RWPE1 (cell line): ENCODE measurements around the gene ITIH3.
A peak's percentile ranks its signal among the peaks of the same experiment; 100 is the strongest.

Experiments used
- CTCF ChIA-PET: fragments of 350-600 bp; sonication (Branson Sonifier 250); formaldehyde crosslinking; extraction: SDS; loops from one replicate; lab custom pipeline; 2021; lab: Yijun Ruan, JAX
- POLR2A ChIA-PET: fragments of 400-600 bp; formaldehyde crosslinking; extraction: SDS; loops from one replicate; lab custom pipeline; 2020; ENCODE audit warnings: antibody characterized with exemption; ENCODE audit not compliant: low non-redundant PET; lab: Yijun Ruan, JAX
- DNase-seq: peaks from one replicate; pipeline ENCODE4 v3.0.0; 2012; ENCODE audit warnings: low spot score
- H3K27ac ChIP-seq: fragments of 450-650 bp; 2 replicates; pipeline ENCODE4 v1.5.1; 2017
- TF ChIP-seq, protein P1 (sequence below): fragments of 450-650 bp; conservative IDR thresholded peaks from 2 replicates; pipeline ENCODE4 v1.5.1; 2017; ENCODE audit warnings: low read depth, mild to moderate bottlenecking

ITIH3 gene

GRCh38 chr3:52827866-52828376 is 33.3 kb downstream of the ITIH3 start:
- POLR2A ChIA-PET = no interaction called here
- TF ChIP-seq, protein P1, sequence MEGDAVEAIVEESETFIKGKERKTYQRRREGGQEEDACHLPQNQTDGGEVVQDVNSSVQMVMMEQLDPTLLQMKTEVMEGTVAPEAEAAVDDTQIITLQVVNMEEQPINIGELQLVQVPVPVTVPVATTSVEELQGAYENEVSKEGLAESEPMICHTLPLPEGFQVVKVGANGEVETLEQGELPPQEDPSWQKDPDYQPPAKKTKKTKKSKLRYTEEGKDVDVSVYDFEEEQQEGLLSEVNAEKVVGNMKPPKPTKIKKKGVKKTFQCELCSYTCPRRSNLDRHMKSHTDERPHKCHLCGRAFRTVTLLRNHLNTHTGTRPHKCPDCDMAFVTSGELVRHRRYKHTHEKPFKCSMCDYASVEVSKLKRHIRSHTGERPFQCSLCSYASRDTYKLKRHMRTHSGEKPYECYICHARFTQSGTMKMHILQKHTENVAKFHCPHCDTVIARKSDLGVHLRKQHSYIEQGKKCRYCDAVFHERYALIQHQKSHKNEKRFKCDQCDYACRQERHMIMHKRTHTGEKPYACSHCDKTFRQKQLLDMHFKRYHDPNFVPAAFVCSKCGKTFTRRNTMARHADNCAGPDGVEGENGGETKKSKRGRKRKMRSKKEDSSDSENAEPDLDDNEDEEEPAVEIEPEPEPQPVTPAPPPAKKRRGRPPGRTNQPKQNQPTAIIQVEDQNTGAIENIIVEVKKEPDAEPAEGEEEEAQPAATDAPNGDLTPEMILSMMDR = no peak
- H3K27ac ChIP-seq = no peak overlapping the region
- DNase-seq = no peak
- CTCF ChIA-PET = interaction anchor here (0.5 kb wide), 1 partner anchor 29 kb away, joined by 6 read pairs; no protein-coding TSS in a partner anchor

- TF ChIP-seq, protein P1 = no peak
- POLR2A ChIA-PET = no interaction called here
- CTCF ChIA-PET = interaction anchor here (1.0 kb wide), 1 partner anchor 9 kb away, joined by 3 read pairs; no protein-coding TSS in a partner anchor
- no peak overlapping the region for H3K27ac ChIP-seq
- DNase-seq = no peak
Measured at GRCh38 chr3:52829482-52829881, 34.9 kb downstream of the ITIH3 start.

DNA sequence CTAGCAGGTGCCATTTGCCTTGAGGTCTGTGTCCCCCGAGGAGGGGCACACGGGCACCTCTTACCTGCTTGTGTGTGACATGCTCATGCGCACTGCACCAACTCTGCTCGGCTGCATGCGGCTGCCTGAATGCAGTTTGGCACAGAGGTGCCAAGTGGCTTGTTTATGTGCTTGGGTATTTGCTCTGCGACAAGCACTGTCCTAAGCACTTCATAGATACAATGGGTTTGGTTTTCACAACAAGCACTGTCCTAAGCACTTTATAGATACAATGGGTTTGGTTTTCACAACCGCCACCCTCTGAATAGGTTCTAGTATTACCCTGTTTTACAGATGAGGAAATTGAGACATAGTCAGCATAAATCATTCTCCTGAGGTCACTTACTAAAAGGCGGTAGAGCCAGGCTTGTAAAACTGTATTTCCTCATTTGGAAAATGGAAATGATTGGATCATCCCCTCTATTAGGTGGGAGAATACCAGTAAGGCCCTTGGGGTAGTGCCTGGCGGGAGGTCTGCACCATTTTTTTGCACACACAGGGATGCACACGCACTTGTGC is 35.4 kb downstream of the ITIH3 start:
- peak overlapping the region; percentile 10; the same call in 1 of the 2 replicates for H3K27ac ChIP-seq
- CTCF ChIA-PET = interaction anchor here (1.0 kb wide), 1 partner anchor 9 kb away, joined by 3 read pairs; no protein-coding TSS in a partner anchor
- TF ChIP-seq, protein P1 = no peak
- DNase-seq = no peak
- POLR2A ChIA-PET = no interaction called here

- CTCF ChIA-PET = no interaction called here
- DNase-seq = no peak
- TF ChIP-seq, protein P1 = no peak
- POLR2A ChIA-PET = no interaction called here
- H3K27ac ChIP-seq = peak within 1 kb of the TSS; percentile 55
Measured at GRCh38 chr3:52830535-52831258, 36.1 kb downstream of the ITIH3 start, which contains the start of gene ITIH4. Gene ITIH4, minus strand, starts transcription at chr3:52830672. Its CDS starts 30 bp downstream, at chr3:52830642.

GRCh38 chr3:52831500-52832301 is 37.1 kb downstream of the ITIH3 start:
- peak overlapping the region; percentile 55 for H3K27ac ChIP-seq
- TF ChIP-seq, protein P1 = no peak
- CTCF ChIA-PET = no interaction called here
- DNase-seq = peak; percentile 60
- POLR2A ChIA-PET = no interaction called here

- DNase-seq = no peak
- CTCF ChIA-PET = no interaction called here
- no peak overlapping the region for H3K27ac ChIP-seq
- POLR2A ChIA-PET = no interaction called here
- TF ChIP-seq, protein P1 = no peak
Measured at GRCh38 chr3:52833202-52833601, 38.6 kb downstream of the ITIH3 start.
